Activated CD4-positive, alpha-beta T cell treated with anti-CD3 and anti-CD28 coated beads for 48 hours (primary cell): ENCODE data around the gene STAG3.
A peak's percentile ranks its signal among the peaks of the same experiment; 100 is the strongest.
"Not testable (repeated sequence)": the region's sequence is repeated elsewhere in the genome, so short reads cannot be mapped to it uniquely, and the experiment has no call there.

ENCODE experiments used
- DNase-seq: peaks from one replicate; pipeline ENCODE4 v3.0.0-alpha.2; 2020

STAG3 gene

DNA sequence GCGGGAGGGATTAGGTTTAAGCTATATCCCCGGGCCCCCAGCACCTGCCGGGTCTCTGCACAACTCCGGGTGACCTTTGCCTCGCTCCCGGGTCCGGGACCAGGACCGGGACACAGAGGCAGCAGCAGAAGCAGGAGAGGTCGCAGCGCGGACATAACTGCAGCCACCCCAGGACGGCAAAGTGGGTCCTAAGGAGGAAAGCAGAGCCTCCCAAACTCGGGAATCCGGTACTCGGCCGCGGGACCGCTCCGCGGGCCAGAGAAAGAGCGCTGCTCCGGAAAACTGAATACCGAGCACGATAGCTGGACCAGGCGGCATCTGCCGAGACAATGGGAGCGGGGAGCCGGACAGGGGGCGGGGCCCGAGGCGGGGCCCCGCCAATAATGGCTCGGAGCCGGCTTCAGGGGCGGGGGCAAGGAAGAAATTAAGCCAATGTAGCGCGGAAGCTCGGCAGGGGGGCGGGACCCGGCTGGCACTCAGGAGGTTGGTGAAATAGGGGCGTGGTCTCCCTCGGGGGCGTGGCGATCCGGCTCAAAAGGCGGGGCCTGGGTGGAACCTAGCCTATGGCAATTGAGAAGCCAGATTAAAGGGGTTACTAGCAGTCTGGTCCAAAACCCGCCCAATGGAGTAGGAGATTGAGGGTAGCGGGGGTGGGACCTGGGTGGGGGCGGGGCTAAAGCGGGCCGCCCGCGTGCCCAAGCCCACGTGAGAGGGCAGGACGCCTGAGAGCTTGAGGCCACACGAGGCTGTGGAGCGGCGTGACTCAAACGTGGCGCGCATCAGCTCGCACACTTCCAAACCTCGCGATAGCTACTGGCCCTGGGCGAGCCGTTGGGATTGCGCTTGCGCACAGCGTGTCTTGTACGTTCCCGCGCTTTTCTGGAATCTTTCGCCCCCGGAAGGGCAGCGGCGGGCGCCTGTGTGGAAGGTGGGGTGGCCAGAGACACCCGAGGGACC lies at the start of gene STAG3, which contains the start of gene GPC2:
TSS of gene STAG3 (plus strand) at position 874 of the 957 bp plus-strand sequence. CDS start 2,639 bp downstream, outside the sequence.
TSS of gene GPC2 (minus strand) at position 337 of the 957 bp plus-strand sequence. CDS start at position 155, 182 bp downstream.
- DNase-seq = peak; percentile 100

- DNase-seq = no peak
Measured at GRCh38 chr7:100128637-100128963, 49.1 kb upstream of the STAG3 start.

DNA sequence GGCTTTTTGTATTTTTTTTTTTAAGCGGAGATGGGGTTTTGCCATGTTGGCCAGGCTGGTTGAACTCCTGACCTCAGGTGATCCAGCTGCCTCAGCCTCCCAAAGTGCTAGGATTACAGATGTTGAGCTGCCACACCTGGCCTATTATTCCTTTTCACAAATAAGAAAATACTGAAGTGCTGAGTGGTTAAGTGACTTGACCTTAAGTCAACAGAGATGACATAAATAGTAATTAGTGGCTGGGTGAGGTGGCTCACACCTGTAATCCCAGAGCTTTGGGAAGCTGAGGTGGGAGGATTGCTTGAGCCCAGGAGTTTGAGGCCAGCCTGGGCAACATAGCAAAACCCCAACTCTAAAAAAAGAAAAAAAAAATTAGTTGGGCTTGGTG lies 47.5 kb upstream of the STAG3 start:
- DNase-seq = not testable (repeated sequence)

- peak; percentile 90 for DNase-seq
Measured at GRCh38 chr7:100130608-100131453, 46.9 kb upstream of the STAG3 start.

DNA sequence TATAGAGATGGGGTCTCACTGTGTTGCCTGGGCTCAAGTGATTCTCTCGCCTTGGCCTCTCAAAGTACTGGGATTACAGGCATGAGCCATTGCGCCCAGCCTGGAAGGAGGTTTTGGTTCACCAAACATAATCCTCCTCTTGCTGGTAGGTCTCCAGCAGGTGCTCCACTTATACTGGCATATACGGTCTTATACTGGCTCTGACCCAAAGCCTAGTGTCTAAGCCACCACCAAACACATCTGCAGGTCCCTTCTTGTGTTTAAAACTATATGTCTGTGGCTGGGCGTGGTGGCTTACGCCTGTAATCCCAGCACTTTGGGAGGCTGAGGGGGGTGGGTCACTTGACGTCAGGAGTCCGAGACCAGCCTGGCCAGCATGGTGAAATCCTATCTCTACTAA lies 45.6 kb upstream of the STAG3 start:
- DNase-seq = no peak

GRCh38 chr7:100132697-100133151 lies 45.0 kb upstream of the STAG3 start:
- peak; percentile 75 for DNase-seq

DNA sequence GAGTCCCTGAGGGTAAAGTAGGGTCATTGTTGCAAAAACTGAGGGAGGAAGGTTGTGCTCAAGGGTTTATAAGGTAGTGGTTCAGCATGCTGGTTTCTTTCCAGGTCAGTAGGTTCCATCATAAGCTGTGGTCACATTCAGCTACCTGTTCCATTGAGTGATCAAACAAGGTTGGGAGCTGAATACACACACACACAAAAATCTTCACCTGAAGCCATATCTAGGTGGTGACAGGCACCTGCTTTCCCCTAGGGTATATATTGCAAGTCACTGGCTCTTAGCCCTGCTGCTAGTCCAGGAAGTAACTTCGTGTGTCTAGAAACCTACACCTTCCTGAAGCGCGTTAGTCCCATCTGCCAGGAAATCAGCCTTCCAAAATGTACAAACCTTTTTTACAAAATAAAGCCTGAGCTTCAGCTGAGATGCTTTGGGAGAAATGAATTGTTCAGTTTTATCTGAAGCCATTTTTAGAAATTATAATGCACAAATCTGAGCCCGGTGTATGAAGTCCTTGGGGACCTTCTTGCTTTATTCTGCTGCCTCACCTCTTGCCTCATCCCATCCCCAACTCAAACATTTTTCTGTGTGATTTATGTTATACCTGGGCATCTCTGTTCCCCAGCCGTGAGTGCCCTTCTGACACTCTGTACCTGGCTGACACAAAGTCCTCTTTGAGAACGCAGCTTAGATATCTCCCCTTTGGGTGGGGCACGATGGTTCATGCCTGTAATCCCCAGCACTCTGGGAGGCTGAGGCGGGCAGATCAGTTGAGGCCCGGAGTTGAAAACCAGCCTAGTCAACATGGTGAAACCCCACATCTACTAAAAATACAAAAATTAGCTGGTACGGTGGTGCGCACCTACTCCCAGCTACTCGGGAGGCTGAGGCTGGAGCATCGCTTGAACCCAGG lies 39.6 kb upstream of the STAG3 start:
- no peak for DNase-seq

GRCh38 chr7:100141555-100141949 lies 36.2 kb upstream of the STAG3 start:
- DNase-seq = no peak

- no peak for DNase-seq
Measured at GRCh38 chr7:100142461-100142860, 35.3 kb upstream of the STAG3 start.

DNA sequence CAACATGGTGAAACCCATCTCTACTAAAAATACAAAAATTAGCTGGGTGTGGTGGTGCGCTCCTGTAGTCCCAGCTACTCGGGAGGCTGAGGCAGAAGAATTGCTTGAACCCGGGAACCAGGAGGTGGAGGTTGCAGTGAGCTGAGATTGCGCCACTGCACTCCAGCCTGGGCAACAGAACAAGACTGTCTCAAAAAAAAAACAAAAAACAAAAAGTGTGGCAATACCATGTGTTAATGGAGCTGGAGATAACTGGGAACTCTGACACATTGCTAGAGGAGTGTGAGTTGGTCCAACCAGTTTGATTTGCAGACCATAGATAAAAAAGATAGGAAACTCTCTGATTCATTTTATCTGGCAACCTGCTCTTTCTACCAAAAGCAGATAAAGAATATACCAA lies 31.4 kb upstream of the STAG3 start:
- not testable (repeated sequence) for DNase-seq

- DNase-seq = no peak
Measured at GRCh38 chr7:100147278-100147677, 30.4 kb upstream of the STAG3 start.

- DNase-seq = no peak
Measured at GRCh38 chr7:100148225-100148558, 29.5 kb upstream of the STAG3 start.

DNA sequence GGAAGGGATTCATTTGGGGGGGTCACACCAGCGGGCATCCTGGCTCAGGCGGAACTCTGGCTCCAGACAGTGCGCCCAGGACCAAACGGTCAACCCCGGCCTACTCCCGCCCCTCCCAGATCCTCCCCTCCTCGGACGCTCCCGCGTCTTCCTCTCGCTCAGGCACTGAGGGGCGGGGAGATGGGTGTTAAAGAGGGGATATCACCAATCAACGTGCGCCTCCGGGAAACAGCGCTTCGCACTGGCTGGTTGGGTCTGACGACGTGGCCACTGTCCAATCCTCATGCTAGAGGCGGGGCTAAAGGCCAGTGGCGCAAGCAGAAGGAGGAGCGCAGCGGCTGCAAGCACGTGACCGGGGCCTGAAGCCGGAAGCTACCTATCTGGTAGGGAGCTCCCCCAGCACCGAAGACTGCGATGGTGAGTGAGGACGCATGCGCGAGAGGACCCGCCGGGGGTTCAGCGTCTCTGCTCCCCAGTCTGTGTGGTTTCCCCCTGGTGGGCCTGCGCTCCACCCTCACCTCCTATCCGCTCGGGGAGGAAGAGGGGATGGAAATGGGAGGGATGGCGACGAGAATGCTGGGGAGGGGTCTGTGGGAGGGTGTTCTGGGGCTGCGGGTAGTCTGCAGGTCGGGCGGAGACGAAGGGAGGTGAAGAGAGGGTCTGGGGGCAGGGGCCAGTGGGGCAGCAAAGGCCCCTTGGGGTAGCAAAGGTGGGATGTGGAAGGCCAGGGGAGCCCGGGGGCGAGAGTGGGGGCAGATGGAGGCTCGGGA lies 29.0 kb upstream of the STAG3 start, which contains the start of gene LAMTOR4:
TSS of gene LAMTOR4 (plus strand) at position 360 of the 770 bp plus-strand sequence. CDS start at position 415, 55 bp downstream.
- DNase-seq = peak; percentile 99

DNA sequence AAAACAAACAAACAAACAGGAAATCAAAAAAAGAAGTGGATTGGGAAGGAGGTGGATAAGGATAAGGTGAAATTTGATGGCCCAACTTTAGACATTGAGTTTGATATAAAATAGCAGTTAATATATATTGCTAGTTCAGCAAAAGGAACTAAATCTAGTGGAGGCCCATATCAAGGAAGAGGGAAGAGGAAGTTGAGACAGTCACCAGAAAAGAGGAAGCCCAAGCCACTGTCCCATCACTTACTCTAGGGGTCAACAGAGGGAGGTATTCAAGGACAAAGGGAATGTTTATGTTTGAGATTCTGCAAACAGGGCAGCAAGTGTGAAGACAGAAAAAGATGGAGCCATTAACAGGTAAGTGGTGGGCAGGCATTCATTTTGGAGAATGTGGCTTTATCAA lies 25.3 kb upstream of the STAG3 start:
- DNase-seq = no peak

DNA sequence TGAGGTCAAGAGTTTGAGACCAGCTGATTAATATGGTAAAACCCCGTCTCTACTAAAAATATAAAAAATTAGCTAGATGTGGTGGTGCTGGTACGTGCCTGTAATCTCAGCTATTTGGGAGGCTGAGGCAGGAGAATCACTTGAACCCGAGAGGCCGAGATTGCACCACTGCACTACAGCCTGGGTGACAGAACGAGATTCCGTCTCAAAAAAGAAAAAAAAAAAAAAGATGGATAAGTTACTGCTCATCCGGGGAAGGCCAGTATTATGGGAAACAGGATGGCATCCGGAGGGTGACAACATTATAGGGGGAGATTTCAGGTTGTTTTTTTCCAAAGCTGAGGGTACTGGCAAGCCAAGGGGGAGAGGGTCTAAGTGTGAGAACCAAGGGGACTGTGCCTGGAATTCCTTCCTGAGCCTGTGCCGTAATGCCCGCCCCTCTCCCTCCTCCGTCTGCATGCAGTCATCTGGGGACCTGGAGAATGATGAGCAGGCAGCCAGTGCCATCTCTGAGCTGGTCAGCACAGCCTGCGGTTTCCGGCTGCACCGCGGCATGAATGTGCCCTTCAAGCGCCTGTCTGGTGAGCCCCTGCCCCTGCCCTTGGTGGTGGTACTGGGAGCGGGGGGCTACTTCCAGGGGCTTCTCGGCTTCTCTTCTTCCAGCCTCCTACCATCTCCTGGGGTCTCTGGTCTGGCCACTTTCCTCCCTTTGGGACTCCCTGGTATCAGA lies 24.6 kb upstream of the STAG3 start:
- DNase-seq = no peak

GRCh38 chr7:100153708-100154535 lies 23.8 kb upstream of the STAG3 start:
- no peak for DNase-seq

- no peak for DNase-seq
Measured at GRCh38 chr7:100154651-100155491, 22.8 kb upstream of the STAG3 start.

GRCh38 chr7:100155553-100156317 lies 22.0 kb upstream of the STAG3 start:
- DNase-seq = no peak
